ENCODE measurements around the gene MAGI2.

DNA sequence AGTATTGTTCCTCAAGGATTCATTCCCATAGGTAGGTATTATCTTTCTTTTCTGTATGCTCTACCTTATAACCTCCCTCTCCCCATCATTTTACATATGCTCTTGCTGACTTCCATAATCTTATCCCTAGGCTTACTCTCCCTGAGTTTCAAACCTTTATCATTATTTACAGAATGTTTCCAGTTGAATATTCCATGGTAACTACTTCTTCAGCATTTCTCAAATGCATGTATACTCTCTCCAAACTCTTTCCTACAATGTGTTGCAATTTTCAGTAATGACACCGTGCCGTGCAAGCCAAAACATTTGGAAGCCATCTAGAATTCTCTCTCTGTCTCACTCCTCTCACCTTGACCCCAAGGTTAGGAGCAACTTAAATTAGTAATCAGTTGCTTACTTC, 548.5 kb downstream of the MAGI2 start:
- no peak for TF ChIP-seq EZH2phosphoT487 (IDR thresholded peaks at IDR 0.05; ENCODE audit: insufficient read depth, low read depth)
- TF ChIP-seq EZH2 (IDR thresholded peaks at IDR 0.05; ENCODE audit: insufficient read depth, poor library complexity, severe bottlenecking) = no peak
